ENCODE data around the gene PCYT1B.
A peak's percentile ranks its signal among the peaks of the same experiment; 100 is the strongest.
"Not testable (repeated sequence)": the region's sequence is repeated elsewhere in the genome, so short reads cannot be mapped to it uniquely, and the experiment has no call there.

Gene PCYT1B

DNA sequence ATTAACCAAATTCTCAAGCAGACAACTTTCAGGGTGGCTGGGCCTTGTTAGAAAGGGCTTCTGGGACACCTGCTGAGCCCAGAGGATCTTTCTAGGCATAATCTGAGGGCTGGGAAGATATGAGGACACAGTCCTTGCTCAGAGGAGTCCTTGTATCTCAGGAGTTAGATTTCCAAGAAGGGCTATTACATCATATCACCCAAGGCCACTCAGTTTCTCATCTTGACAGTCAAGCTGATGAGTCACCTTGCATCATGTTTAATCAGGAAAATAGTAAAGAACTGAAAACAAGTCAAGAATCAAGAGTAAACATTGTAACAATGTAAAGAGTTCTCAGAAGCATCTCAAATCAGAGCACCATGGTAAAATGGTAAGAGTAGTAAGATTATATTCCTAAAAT lies 4.0 kb downstream of the PCYT1B start:
- DNase-seq, result no peak

DNA sequence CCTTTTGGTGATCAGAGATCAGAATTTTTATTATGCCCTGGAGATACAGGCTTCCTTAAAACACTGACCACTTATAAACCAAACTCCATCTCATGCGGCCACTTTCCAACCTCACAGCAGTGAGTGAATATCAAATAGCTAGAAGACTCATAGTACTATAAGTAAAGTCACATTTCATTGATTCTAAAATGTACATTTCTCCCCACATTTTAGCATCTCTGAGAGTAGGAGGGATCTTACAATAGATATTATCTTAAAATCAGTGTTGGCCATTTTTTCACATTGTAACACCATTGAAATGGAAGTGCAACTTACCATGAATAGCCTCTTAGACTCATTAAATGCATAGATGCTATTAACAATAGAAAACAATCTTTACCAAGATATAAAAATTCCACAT lies 17.4 kb downstream of the PCYT1B start:
- no peak for DNase-seq

DNA sequence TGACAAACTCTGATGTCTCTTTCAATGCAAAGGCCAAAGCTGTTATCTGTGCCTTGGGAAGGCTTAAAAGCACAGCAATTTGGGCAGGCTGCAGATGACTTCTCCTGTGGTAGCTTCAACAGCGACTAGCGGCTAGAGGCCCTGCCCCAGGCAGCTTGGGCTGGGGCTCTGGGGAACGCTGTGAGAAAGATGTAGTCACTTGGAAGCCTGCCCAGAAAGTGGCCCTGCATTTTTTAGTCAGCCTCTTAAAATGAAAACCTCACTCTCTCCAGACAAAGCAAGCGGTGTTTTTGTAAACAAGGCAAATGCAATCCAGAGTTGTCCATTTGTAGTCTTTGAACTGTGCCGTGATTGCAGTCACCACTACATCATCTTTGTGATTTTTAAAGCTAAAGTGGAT lies 27.5 kb downstream of the PCYT1B start:
- peak; percentile 22 for DNase-seq

DNA sequence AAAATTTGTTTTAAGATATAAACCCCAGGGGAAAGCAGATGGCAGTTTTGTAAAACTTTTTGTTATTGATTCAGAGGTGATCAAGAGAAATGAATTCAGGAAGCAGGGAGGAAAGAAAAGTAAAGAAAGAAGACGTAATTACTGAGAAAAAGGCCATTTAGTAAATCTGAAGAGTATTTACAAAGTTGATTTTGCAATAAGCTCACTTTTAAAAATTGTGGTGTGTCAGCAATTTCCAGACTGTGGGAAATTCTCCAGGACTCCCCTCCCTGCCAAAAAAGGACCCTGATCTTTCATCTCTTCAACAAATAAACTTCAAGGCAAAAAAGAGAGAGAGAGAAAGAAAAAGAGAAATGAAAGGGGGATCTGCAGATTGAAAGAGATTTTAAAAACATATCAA lies 36.6 kb downstream of the PCYT1B start:
- DNase-seq, result no peak

DNA sequence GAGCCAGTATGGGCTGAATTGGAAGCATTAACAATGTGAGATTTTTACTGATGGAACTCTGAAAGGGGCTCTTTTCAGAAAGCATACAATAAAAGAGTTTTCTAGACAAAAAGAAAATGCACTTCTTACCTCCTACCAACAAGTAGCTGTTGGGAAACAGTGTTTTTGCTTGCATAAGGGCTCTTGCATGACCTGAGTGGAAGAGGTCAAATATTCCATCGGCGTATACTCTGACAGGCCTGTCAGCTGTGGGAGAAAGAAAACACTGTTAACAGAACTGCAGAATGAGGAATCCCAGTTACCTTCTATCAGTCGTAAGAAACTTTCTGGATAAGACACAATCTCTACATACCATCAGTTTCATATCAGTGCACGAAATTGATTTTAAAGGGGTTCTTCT lies 39.5 kb downstream of the PCYT1B start:
- no peak for DNase-seq

- not testable (repeated sequence) for DNase-seq
Measured at GRCh38 chrX:24605941-24606340, 41.2 kb downstream of the PCYT1B start.

DNA sequence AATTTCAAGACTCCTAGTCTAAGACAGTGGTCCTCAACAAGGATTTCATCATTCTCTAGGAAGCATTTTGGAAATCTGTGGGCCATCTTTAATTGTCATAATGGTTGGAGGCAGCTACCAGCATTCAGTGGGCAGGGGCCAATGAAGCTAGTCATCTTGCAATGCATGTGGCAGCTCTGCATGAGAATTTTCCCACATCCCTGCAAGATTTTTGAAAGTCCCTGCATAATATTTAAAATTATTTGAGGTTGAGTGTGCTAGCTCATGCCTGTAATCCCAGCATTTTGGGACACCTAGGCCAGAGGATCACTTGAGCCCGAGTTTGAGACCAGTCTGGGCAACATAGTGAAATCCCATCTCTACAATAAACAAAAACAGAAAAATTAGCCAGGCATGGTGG lies 44.0 kb downstream of the PCYT1B start:
- DNase-seq, result no peak

- DNase-seq, result no peak
Measured at GRCh38 chrX:24601858-24602257, 45.3 kb downstream of the PCYT1B start.

DNA sequence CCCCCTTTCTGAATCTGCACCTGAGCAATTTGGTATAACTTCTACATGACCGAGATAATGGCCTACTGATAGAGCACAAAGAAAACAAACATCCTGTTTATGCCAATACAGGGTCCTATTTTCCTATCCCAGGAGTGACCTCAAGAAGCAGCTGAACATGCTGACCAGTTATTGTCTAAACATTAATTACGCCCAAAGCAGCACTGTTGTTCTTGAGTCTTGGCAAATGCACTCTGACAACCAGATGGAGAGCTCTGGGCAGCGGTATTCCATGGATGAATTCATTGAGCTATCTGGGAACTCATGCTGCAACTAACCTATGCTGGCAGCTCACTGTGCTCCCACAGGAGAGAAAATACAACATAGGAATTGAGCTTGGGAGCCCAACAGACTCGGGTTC lies 52.6 kb downstream of the PCYT1B start:
- DNase-seq, result no peak

DNA sequence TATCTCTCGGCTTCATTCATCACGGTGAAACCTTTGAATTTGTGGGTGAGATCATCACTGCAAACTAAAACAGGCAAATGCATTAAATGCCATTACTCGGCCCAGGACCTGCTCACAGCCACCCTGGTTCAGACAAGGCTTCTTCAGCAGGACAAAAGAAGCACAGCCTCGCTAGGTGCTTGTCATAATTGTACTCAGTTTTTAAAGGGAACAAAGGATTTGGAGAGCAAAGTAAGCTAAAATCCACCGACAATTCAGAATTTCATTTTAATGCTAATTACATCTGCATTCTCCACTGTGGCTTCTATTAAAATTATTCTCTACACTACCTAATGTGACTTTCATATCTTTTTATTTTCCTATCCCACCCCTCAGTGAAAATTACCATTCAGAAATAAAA lies 57.0 kb downstream of the PCYT1B start:
- DNase-seq, result no peak

DNA sequence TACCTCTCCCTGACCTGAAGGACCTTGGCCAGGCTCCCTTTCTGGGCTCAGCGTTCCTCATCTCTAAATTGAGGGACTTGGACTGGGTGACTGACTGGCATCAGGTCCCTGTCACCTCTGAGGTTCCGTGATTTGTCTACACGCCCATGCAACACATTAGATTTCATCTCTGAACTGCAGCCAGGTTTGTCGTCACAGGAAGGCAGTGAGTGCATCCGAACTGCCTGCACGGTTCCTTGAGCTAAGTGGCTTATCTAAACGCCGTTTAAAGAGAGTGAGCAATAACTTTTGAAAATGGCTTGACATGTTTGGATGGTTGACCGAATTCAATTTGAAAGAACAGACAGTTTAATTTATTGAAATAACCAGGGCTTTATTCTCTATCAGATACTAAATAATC lies 70.1 kb downstream of the PCYT1B start:
- DNase-seq, result no peak

DNA sequence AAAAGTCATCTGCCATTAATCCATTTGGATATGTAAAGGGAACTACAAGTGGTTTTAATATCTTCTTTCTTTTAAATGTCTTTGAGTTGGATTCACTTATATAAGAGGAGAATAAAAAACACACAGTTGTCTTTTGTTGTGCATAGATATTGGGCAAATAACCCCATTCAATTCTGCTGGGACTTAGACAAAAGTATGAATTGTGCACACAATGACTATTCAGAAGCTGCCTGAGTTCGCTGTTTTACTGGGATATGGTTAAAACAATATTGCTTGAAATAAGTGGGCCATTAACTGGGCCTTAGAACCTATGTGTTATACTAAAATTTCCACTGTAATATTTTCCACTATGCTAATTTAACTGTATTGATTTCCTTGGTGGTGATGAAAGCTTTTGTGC lies 71.7 kb downstream of the PCYT1B start:
- DNase-seq, result no peak

DNA sequence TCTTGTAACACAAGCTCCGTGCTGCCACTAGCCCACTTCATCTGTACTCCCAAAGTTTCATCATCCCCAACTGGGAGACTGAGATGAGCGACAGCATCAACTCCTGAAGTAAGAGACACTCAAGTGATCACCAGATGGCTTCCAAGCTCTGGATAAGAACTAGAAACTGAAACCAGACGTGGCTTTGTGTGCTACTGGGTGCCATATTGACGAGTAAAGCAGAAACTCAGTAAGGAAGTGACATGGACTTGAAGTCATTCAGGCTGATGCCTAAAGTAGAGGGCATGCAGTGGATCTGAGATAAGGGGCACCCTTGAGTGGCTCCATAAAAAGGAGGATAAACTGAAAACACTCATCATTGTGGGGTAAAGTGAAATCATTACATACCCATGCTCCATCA lies 72.4 kb downstream of the PCYT1B start:
- no peak for DNase-seq

- DNase-seq, result no peak
Measured at GRCh38 chrX:24567169-24567568, 80.0 kb downstream of the PCYT1B start.

GRCh38 chrX:24566240-24566639 lies 80.9 kb downstream of the PCYT1B start:
- DNase-seq, result no peak

DNA sequence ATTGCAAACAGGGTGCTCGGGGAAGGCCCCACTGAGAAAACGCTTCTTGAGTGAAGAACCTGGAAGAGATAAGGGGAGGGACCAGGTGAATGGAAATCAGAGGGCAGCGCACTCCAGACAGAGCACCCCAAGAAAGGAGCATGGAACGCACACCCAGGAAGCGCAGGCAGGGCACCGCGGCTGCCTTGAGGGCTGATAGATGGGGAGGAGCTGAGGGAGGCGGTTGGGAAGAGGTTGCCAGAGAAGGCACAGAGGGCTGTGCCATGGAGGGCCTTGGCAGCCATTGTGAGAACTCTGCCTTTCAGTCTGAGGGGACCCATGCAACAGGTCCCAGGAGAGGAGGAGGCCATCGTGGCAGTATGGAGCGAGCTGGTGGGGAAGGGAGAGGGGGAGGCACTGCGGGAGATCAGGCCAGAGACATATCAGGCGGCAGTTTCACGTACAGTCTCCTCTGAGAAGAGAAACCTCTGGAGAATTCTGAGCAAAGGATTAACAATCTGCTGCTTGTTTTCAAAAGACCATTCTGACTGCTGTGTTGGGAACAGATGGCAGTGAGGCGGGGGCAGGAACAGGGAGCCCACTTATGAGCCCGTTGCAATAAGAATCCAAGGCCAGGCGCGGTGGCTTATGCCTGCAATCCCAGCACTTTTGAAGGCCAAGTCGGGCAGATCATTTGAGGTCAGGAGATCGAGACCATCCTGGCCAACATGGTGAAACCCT lies 83.7 kb downstream of the PCYT1B start:
- DNase-seq, result no peak

DNA sequence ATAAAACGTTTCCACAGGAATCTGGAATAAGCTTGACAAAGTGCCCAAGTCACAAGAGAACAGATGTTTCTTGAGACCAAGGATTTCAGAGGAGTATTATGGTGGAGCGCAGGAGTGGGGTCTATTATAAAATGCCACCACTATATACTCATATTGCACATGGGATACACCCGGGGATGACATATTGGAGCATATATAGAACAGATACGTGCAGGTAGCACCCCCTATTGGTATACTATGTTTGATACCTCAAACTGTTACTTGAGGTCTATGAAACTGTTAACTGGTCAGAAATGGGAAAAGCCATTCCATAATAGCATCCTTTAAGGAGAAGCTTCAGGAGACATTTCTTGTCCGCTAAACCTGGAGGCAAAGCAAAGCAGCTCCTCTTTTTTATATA lies 86.0 kb downstream of the PCYT1B start:
- DNase-seq, result no peak

DNA sequence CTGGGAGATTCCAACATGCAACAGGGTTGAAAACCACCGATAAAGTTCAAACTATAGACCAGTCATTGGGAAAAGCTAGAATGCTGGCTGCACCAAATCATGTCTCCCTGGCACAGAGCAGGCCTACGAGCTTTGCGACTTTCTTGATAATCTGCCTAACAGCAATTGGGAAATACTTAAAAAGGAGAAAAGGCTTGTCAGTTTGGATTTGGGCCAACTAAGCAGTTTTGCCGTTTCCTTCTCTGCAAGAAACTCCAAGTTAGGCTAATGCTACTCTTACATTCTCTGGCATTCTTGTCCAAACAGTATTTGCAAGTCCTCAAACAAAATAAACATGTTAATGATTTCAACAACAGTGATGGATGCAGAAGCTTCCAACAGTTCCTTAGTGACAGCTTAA lies 94.1 kb downstream of the PCYT1B start:
- no peak for DNase-seq

- DNase-seq, result no peak
Measured at GRCh38 chrX:24550166-24550565, 97.0 kb downstream of the PCYT1B start.

GRCh38 chrX:24547961-24548360 lies 99.2 kb downstream of the PCYT1B start:
- DNase-seq, result no peak

DNA sequence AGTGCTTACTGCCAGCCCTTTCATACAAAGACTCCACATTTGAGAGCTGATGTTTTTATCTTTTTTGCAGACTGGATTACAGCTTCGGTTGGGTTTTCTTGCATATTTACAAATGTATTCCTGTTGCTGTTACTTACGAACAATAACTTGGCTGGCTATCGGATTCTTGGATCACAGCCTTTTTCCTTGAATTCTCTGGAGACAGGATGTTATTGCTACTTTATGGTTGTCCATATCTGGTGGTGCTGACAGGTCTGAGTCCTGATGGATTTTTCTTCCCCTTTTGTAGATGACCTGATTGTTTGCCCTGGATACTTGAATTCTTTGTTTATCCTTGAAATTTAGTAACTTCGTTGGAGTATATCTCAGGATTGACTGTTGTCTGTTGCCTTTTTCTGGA lies 104.4 kb downstream of the PCYT1B start:
- peak; percentile 20 for DNase-seq

- no peak for DNase-seq
Measured at GRCh38 chrX:24536551-24536950, 110.6 kb downstream of the PCYT1B start.

DNA sequence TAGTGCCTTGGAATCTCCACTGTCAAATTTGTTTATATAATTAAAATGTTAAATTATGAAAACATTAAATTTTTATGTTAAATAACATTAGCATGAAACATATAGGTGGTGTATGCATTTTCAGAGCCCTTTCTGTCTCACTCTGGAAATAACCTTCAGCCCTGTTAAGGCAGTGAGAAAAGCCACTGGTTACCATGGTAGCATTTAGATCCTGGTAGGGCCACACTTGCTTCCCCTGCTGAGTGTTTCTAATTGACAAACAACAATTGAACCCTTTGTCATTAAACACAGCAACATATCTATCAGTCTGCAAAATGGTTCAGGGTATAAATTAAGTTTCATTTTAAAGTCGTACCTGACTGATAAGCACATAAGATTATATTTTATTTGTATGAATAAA lies 118.5 kb downstream of the PCYT1B start:
- DNase-seq, result no peak

GRCh38 chrX:24526616-24527015 lies 120.5 kb downstream of the PCYT1B start:
- DNase-seq, result no peak

DNA sequence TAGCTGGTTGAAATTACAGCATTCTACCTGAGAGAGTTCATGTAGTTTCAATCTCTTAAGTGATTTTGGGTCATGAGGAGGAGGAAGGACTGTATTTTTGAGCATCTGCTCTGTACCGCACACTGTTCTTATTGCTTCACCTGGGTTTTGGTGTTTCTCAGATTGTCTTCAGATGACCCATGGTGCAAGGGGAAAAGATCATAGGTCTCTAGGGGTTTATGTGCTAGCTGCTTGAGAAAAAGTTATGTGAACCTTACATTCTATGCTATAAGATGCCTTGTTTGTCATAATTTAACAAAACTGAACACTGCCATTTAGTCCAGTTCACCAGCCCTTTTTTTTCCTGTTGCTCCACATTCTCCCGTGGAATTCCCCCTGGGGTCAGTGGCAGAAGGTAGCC lies 121.7 kb downstream of the PCYT1B start:
- DNase-seq, result no peak

DNA sequence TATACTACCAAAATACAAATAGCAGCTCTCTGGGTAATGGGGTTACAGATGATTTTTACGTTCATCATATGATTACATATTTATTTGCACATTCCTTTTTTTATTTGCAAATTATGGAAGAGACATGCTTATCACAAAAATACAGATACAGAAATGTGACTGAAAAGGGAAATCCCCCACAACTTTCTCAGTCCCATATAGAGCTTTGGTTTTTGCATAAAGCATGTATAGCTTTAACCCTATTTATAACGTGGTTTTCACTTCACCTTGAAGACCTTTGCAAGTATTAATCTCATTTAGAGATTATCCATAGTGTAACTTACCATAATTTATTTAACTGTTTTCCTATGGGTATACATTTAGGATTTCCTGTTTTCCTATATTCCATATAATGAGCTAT lies 126.7 kb downstream of the PCYT1B start:
- no peak for DNase-seq
